GM21825 (cell line): Measurements from ENCODE around the gene RTP5.

ENCODE experiments used
- ATAC-seq: cut with Tn5 transposase; IDR thresholded peaks from one replicate; pipeline ENCODE4 v1.9.1; 2021; ENCODE audit warnings: mild to moderate bottlenecking, moderate library complexity; ENCODE audit not compliant: unreplicated experiment

The RTP5 gene

DNA sequence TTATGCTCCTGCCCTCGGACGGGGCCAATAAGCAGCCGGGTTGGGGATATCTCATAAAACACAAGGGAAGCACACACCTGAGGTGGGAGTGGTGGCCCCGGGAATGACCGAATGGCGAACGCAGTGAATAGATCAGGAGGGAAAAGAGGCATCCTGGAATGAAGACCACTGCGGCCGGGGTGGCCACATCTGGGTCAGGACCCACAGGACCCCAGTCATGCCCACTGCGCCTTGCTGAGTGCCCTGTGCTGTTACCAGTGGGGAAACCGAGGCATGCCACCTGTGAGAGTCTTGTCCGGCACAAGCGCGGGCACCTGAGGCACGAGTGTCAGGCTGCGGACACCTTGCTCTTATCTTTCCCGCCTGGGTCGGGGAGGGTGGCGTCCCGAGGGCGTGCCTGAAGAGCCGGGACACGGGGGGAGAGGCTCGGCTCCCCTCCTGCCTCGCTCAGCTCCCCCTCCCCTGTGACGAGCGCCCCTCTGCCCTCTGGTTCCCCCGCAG, 12.4 kb upstream of the RTP5 start:
- no peak for ATAC-seq

GRCh38 chr2:241857572-241858121, 11.9 kb upstream of the RTP5 start:
- no peak for ATAC-seq

- ATAC-seq: peak; percentile 45
These were observed 11.1 kb upstream of the RTP5 start, which contains the start of gene PDCD1 for GRCh38 chr2:241858206-241859016. Gene PDCD1 (minus strand): TSS chr2:241858894. CDS start chr2:241858838, 56 bp downstream.

GRCh38 chr2:241859017-241859435, 10.5 kb upstream of the RTP5 start:
- ATAC-seq: peak; percentile 5

DNA sequence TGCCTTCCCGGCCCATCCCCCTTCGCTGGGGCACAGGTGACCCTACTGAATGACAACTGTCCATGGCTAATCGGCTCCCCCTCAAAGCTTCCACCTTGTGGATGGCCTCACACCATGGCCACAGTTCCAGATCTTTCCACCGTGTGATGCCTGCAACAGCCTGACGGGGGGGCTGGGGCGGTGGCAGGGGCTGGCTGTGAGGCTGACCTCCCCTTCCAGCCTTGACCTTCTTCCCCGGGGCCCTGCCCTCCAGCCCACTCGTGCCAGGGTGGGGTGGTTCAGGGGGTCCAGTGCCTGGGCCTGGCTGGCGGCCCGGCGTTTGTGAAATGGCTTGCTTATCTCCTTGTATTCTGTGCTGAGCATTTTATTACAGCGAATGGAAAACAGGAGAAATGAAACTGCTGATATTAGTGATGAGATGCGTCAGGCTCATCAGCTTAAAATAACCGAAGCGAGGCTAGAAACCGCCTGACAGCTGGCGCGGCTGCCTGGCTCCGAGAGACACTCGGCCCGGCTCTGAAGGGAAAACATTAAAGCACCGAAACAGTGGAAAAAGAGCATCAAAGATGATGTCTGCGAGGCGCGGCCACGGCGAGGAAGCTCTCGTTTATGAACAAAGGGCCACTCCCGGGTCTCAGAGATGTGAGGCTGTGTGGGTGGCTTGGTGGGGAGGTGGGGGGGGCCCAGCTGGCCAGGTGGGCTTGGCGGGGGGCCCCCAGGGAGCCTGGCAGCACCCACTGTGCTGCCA, 9.9 kb upstream of the RTP5 start:
- ATAC-seq: peak; percentile 39

DNA sequence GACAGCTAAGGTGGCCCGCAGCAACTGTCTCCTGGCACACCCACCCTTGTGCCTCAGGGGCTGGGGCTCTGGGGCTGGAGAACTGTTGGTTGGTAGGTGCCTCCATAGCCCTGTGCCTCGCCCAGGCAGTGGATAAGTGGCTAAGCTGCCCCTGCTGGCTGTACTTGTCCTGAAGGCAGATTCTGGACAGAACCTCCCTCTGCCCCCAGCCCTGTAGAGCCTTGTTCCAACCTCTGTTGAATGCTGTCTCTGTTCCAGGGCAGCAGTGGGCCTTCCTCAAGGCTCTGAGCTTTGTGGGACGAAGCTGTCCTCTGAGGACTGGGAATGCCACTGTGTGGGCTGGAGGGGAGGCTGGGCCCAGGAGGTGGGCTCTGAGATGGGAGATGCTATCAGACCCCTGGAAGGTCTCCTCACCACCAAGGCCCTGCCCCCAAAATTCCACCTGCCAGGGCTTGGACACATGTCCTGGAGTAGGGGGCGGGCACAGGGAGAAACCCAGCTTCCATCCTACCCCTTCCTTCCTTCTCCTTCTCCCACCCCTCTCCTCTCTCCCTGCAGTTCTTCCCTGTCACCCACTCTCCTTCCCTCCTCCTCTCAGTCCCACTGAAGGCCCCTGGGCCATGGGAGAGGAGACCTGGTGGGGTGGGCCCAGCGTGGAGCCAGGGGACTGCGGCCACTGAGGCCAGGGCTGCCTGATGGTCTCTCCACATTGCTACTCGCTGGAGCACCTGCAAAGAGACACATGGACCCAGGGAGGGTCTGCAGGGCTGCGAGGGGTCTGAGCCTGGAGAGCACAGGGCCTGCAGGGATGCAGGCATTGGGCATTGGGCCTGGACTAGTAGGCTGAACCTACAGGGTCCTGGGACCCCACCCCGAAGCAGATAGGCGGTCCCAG, 9.1 kb upstream of the RTP5 start:
- ATAC-seq: peak; percentile 11

DNA sequence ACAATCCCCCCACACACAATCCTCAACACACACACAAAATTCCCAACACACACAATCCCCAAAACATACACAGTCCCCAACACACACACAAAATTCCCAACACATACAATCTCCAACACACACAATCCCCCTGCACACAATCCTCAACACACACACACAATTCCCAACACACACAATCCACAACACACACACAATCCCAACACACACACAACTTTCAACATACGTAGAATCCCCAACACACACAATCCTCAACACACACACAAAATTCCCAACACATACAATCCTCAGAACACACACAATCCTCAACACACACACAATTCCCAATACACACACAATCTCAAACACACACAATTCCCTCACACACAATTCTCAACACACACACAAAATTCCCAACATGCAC, 8.3 kb upstream of the RTP5 start:
- no peak for ATAC-seq

GRCh38 chr2:241862093-241862492, 7.4 kb upstream of the RTP5 start:
- ATAC-seq: no peak

DNA sequence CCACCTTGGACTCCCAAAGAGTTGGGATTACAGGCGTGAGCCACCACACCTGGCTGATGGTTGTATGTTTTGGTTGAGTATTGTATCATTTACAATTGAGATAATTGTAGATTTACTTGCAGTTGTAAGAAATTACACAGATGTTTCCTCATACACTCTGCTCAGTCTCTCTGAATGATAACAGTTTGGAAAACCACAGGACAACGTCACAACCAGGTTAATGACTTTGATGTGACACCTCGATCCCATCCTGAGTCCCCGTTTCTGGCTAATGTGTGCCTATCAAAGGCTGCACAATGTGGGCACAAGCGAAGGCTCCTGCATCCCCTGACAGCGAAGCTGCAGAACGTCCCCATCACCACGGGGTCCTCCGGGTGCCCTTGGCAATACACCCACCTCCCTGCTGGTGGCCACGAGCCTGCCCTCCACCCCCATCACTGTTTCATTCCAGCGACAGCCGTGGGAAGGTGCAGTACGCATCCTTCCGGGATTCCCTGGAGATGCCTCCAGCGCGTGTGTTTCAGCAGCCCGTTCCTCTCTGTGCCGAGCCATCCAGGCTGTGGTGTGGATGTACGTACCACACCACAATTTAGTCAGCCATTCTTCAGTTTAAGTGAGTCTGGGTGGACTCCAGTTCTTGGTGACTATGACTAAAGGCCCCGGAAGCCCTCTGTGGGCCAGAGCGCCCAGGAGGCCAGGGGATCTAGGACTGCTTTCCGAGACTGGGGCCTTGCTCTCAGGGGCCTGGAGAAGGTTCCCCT, 6.6 kb upstream of the RTP5 start:
- ATAC-seq: no peak

- ATAC-seq: no peak
These were observed 6.0 kb upstream of the RTP5 start for GRCh38 chr2:241863536-241863954.

GRCh38 chr2:241864168-241864849, 5.2 kb upstream of the RTP5 start:
- ATAC-seq: no peak

DNA sequence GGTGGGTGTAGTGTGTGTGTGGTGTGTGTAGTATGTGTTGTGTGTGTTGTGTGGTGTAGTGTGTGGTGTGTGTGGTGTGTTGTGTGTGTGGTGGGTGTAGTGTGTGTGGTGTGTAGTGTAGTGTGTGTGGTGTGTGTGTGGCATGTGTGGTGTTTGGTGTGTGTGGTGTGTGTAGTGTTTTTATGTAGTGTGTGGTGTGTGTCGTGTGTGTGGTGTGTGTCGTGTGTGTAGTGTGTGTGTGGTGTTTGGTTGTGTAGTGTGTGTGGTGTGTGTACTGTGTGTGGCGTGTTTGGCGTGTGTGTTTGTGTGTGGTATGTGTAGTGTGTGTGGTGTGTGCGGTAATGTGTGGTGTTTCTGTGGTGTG, 4.7 kb upstream of the RTP5 start:
- ATAC-seq: no peak

DNA sequence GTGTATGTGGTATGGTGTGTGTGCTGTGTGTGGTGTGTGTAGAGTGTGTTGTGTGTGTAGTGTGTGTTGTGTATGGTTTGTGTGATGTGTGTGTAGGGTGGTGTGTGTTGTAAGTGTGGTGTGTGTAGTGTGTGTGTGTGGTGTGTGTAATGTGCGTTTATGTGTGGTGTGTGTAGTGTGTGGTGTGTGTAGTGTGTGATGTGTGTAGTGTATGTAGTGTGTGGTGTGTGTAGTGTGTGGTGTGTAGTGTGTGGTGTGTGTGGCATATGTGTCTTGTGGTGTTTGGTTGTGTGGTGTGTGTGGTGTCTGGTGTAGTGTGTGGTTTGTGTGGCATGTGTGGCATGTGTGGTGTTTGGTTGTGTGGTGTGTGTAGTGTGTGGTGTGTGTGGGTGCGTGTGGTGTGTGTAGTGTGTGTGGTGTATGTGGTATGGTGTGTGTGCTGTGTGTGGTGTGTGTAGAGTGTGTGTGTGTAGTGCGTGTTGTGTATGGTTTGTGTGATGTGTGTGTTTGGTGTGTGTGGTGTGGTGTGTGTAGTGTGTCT, 4.0 kb upstream of the RTP5 start:
- ATAC-seq: no peak

DNA sequence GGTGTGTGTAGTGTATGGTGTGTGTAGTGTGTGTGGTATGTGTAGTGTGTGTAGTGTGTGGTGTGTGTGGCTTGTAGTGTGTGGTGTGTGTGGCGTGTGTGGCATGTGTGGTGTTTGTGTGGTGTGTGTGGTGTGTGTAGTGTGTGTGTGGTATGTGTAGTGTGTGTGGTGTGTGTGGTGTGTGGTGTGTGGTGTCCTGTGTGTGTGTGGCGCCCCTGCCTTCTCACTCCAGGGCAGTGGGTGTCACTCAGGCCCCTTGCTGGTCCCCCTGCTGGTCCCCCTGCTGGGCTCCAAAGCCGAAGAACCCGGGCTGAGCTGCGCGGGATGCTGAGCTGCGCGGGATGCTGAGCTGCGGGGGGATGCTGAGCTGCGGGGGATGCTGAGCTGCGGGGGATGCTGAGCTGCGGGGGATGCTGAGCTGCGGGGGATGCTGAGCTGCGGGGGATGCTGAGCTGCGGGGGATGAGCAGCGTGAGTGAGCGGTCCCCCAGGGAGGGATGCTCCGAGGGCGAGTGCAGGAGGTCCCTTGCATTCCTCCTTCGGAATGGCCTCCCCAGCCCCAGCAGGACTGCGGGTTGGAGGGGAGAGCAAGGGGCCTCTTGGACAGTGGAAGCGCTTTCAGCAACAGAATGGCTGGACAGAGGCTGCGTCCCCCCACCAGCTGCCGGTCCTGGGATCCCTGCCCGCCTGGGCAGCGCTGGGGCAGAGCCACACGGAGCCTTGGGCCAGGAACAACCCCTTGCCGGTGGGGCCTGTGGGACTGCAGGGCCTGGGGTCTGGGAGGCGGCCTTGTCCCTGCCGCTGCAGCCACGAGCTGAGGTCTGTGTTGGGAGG, 3.4 kb upstream of the RTP5 start:
- ATAC-seq: no peak

GRCh38 chr2:241866790-241867645, 2.5 kb upstream of the RTP5 start:
- ATAC-seq: no peak

GRCh38 chr2:241867776-241868420, 1.6 kb upstream of the RTP5 start:
- no peak for ATAC-seq

GRCh38 chr2:241868661-241869081, 858 bp upstream of the RTP5 start:
- ATAC-seq: no peak
